Parathyroid adenoma (tissue), 2 donors: ENCODE results near the gene PIGR.

Experiments used
- H2AFZ ChIP-seq: fragments of 300-600 bp; sonication (generic); one replicate; pipeline ENCODE4 v1.7.0; 2017; ENCODE audit warnings: antibody characterized with exemption, mild to moderate bottlenecking
- H3K27ac ChIP-seq: fragments of 300-600 bp; sonication (generic); one replicate; pipeline ENCODE4 v1.7.0; 2017
- H3K27me3 ChIP-seq: fragments of 300-600 bp; sonication (generic); one replicate; pipeline ENCODE4 v1.7.0; 2017; ENCODE audit warnings: low read length; ENCODE audit not compliant: control insufficient read depth, insufficient read depth
- H3K36me3 ChIP-seq: fragments of 300-600 bp; sonication (generic); one replicate; pipeline ENCODE4 v1.7.0; 2017; ENCODE audit warnings: low read length; ENCODE audit not compliant: control insufficient read depth, insufficient read depth
- H3K4me1 ChIP-seq: fragments of 300-600 bp; sonication (generic); one replicate; pipeline ENCODE4 v1.7.0; 2017; ENCODE audit warnings: control low read depth
- H3K4me2 ChIP-seq: fragments of 300-600 bp; sonication (generic); one replicate; pipeline ENCODE4 v1.7.0; 2017; ENCODE audit warnings: low read length
- H3K4me3 ChIP-seq: fragments of 300-600 bp; sonication (generic); one replicate; pipeline ENCODE4 v1.7.0; 2017; ENCODE audit warnings: low read depth, low read length
- H3K79me2 ChIP-seq: fragments of 300-600 bp; sonication (generic); one replicate; pipeline ENCODE4 v1.7.0; 2017; ENCODE audit warnings: control low read depth
- H3K9ac ChIP-seq: fragments of 300-600 bp; sonication (generic); one replicate; pipeline ENCODE4 v1.7.0; 2017; ENCODE audit warnings: mild to moderate bottlenecking
- H3K9me3 ChIP-seq: fragments of 300-600 bp; sonication (generic); one replicate; pipeline ENCODE4 v1.7.0; 2017; ENCODE audit warnings: low read length; ENCODE audit not compliant: control insufficient read depth
- TF ChIP-seq, protein P1 (sequence below): fragments of 300-600 bp; sonication (generic); IDR thresholded peaks from one replicate; pipeline ENCODE4 v1.7.0; 2017; ENCODE audit warnings: antibody characterized with exemption, mild to moderate bottlenecking
- donor health status: primary hyperparathyroidism.

Gene PIGR

DNA sequence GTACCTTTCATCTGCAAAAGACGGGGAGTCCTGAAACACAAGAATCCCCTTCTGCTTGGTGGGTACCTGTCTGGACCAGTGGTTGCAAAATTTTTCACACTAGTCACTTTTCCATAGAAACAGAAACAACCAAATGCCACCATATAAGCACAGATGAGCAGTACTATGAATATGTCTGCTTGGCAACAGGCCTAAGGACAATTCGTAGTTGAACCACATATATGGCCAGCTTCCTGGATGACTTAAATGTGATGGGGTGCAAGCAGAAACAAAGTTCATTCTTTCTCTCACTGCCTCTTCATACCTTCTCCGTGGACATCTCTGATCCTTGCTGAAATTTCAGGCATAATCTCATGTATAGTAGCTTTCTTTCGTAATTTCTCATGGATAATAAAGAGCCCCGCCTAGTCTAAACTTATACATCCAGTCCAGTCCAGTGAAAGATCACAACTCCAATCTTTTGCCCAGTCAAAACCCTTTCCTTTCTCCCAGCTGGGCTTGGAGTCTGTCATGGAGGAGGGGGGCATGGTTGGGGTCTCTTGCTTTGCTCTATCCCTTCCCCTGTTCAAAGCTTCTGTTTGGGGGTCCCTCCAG, 16.9 kb upstream of the PIGR start:
- no peaks in the 10 kb centered on the region for H3K9me3 ChIP-seq
- TF ChIP-seq, protein P1, sequence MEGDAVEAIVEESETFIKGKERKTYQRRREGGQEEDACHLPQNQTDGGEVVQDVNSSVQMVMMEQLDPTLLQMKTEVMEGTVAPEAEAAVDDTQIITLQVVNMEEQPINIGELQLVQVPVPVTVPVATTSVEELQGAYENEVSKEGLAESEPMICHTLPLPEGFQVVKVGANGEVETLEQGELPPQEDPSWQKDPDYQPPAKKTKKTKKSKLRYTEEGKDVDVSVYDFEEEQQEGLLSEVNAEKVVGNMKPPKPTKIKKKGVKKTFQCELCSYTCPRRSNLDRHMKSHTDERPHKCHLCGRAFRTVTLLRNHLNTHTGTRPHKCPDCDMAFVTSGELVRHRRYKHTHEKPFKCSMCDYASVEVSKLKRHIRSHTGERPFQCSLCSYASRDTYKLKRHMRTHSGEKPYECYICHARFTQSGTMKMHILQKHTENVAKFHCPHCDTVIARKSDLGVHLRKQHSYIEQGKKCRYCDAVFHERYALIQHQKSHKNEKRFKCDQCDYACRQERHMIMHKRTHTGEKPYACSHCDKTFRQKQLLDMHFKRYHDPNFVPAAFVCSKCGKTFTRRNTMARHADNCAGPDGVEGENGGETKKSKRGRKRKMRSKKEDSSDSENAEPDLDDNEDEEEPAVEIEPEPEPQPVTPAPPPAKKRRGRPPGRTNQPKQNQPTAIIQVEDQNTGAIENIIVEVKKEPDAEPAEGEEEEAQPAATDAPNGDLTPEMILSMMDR, result no peak

DNA sequence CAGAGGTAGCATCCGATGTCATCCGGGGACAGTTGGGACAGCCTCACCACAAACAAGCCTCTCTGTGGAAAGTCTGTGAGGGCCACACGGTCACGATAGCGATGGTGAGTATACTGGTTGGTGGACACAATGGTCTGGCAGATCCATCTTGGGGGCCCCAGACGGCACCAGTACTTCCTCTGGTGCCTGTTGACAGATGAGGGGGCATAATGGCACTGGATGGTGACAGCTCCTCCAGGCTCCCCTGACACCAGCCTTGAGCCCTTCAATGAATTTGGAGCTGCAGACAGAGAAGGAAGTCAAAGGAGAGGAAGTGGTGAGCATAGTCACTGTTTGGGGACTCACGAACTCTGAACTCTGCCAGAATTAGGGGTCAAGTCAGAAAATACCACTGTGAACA, 16.0 kb upstream of the PIGR start:
- H3K27me3 ChIP-seq, result no peaks in the 10 kb centered on the region
- H3K79me2 ChIP-seq, result no peaks in the 10 kb centered on the region
- H3K4me1 ChIP-seq, result no peaks in the 10 kb centered on the region
- H2AFZ ChIP-seq, result no peak overlapping the region
- no peak overlapping the region for H3K27ac ChIP-seq
- H3K4me2 ChIP-seq, result no peak overlapping the region
- H3K4me3 ChIP-seq, result no peak overlapping the region
- no peaks in the 10 kb centered on the region for H3K9me3 ChIP-seq
- H3K9ac ChIP-seq, result no peak overlapping the region
- H3K36me3 ChIP-seq, result no peaks in the 10 kb centered on the region
- TF ChIP-seq, protein P1, result no peak

More for the DNA sequence above, 16.9 kb upstream of the PIGR start:
- no peak overlapping the region for H3K4me3 ChIP-seq
- H2AFZ ChIP-seq, result no peak overlapping the region
- no peak overlapping the region for H3K9ac ChIP-seq
- H3K36me3 ChIP-seq, result no peaks in the 10 kb centered on the region
- H3K4me1 ChIP-seq, result no peaks in the 10 kb centered on the region
- H3K79me2 ChIP-seq, result no peaks in the 10 kb centered on the region
- H3K27ac ChIP-seq, result no peak overlapping the region
- no peaks in the 10 kb centered on the region for H3K27me3 ChIP-seq
- H3K4me2 ChIP-seq, result no peak overlapping the region

DNA sequence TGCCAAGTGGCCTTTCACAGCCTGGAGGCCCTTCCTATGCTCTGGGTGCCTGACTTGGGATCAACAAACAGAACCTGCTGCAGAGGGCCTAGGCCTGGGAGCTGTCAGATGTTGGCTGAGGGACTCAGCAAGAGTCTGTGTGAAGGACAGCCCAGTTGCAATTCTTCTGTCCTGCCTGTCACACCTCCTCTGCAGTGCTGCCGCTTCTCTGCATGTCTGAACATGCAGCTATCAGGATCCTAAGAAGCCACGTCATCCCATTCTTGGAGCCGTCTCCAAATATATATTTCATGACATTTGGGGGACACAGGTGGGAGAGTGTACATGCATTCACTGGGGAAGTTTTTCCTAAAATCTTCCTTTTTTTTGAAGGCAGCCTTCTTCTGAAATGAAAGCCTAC, 15.4 kb upstream of the PIGR start:
- Histone ChIP-seq H3K9ac (no peak overlapping the region), H3K4me2 (no peak overlapping the region), H3K79me2 (no peaks in the 10 kb centered on the region), H3K4me1 (no peaks in the 10 kb centered on the region), H3K36me3 (no peaks in the 10 kb centered on the region), H3K9me3 (no peaks in the 10 kb centered on the region), H3K27me3 (no peaks in the 10 kb centered on the region), H2AFZ (no peak overlapping the region), H3K27ac (no peak overlapping the region), H3K4me3 (no peak overlapping the region)
- TF ChIP-seq, protein P1, result no peak

DNA sequence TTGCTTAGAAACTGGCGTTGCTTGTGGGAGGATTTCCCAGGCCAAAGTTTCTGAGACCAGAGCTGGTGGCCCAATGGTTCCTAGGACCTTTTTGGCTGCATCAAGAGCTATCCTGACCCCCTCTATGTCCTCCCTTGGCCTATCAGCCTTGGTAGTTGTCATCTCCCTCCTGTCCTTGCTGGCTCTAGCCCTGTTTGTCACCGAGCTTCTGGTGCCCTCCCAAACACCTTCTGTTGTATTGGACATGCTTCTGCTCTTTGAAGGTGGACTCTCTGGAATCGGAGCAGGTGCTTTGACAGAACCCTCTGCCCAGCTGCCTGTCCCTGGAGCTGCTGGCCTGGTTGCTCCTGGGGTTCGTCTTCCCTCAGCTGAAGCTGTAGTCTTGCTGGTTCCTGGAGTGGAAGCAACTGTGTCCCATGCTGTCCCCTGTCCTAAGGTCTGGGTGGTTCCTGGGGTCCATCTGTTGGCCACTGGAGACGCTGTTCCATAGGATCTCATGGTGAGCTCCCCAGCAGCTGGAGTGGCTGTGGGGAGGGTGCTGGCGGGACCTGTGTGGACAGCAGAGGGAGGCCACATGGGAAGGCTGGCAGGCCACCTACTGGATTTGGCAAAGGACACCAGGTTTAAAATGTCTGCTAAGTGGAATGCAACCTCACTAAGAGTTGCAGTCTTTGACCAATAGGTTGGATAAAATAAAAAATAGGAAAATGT, 14.6 kb upstream of the PIGR start:
- no peaks in the 10 kb centered on the region for H3K79me2 ChIP-seq
- H3K27me3 ChIP-seq, result no peaks in the 10 kb centered on the region
- H3K4me1 ChIP-seq, result no peaks in the 10 kb centered on the region
- no peak overlapping the region for H3K4me2 ChIP-seq
- H3K27ac ChIP-seq, result no peak overlapping the region
- H3K4me3 ChIP-seq, result no peak overlapping the region
- no peaks in the 10 kb centered on the region for H3K36me3 ChIP-seq
- no peak overlapping the region for H2AFZ ChIP-seq
- no peaks in the 10 kb centered on the region for H3K9me3 ChIP-seq
- TF ChIP-seq, protein P1, result no peak
- no peak overlapping the region for H3K9ac ChIP-seq

DNA sequence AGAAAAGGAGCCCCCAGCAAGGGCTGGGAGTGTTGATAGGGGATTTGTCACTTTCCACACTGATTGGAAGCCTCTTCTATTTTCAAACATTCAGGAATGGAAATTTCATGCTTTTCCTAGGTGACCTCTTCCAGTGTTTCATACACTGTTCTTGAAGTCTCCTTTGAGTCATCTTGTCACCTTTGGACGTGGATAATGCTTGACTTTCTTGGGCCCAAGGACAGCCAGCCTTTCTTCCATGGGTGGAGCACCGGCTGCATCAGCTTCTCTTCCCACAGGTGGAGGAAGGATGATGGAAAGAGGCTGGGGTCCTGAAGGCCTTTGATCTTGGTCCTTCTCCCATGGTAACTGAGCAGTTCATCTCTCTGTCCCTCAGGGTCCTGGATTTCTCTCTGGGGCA, 11.9 kb upstream of the PIGR start:
- Histone ChIP-seq H3K4me2 (no peak overlapping the region), H3K4me3 (no peak overlapping the region), H3K27me3 (no peaks in the 10 kb centered on the region), H3K36me3 (no peaks in the 10 kb centered on the region), H3K27ac (no peak overlapping the region), H3K4me1 (no peaks in the 10 kb centered on the region), H2AFZ (no peak overlapping the region), H3K9ac (no peak overlapping the region), H3K9me3 (no peaks in the 10 kb centered on the region), H3K79me2 (no peaks in the 10 kb centered on the region)
- TF ChIP-seq, protein P1, result no peak
